ENCODE data around the gene RALGAPA1. TPM values are rescaled to one million over a fixed set of nuclear protein-coding genes. Genes with fewer than 3 reads are reported as not detected.

Gene RALGAPA1
- total RNA-seq, 1 donor from 2014 or later = 29.0 TPM

DNA sequence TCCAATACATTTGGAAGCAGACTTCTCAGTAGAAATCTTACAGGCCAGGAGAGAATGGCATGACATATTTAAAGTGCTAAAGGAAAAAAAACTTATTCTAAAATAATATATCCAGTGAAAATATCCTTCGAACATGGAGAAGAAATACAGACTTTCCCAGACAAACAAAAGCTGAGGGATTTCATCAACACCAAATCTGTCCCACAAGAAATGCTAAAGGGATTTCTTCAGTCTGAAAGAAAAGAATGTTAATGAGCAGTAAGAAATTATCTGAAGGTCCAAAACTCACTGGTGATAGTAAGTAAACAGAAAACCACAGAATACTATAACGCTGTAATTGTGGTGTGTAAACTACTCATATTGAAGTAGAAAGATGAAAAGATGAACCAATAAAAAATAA, 171.2 kb downstream of the RALGAPA1 start:
- peaks cover 5% of the 10 kb centered on the region for H3K9me3 Mint-ChIP-seq (ENCODE audit: unreplicated experiment)
- peaks cover under 1% of the 10 kb centered on the region for H3K27me3 Mint-ChIP-seq (ENCODE audit: unreplicated experiment)
- H3K4me1 Mint-ChIP-seq (ENCODE audit: unreplicated experiment) = no peaks in the 10 kb centered on the region
- H3K4me3 Mint-ChIP-seq (ENCODE audit: unreplicated experiment) = no peak overlapping the region
- peaks cover 10% of the 10 kb centered on the region for H3K36me3 Mint-ChIP-seq (ENCODE audit: low read depth, unreplicated experiment)
- H3K27ac Mint-ChIP-seq (ENCODE audit: unreplicated experiment) = no peak overlapping the region
- DNase-seq (ENCODE audit: low spot score) = no peak
- TF ChIP-seq, protein P1, sequence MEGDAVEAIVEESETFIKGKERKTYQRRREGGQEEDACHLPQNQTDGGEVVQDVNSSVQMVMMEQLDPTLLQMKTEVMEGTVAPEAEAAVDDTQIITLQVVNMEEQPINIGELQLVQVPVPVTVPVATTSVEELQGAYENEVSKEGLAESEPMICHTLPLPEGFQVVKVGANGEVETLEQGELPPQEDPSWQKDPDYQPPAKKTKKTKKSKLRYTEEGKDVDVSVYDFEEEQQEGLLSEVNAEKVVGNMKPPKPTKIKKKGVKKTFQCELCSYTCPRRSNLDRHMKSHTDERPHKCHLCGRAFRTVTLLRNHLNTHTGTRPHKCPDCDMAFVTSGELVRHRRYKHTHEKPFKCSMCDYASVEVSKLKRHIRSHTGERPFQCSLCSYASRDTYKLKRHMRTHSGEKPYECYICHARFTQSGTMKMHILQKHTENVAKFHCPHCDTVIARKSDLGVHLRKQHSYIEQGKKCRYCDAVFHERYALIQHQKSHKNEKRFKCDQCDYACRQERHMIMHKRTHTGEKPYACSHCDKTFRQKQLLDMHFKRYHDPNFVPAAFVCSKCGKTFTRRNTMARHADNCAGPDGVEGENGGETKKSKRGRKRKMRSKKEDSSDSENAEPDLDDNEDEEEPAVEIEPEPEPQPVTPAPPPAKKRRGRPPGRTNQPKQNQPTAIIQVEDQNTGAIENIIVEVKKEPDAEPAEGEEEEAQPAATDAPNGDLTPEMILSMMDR (IDR thresholded peaks at IDR 0.05; ENCODE audit: unreplicated experiment) = no peak

DNA sequence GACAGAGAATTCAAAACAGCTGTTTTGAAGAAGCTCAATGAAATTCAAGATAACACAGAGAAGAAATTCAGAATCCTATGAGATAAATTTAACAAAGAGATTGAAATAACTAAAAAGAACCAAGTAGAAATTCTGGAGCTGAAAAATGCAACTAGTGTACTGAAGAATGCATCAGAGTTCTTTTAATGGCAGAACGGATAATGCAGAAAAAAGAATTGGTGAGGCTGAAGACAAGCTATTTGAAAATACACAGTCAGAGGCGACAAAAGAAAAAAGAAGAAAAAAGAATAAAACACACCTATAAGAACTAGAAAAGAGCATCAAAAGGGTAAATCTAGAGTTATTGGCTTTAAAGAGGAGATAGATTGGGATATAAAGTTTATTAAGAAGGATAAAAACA, 171.8 kb downstream of the RALGAPA1 start:
- TF ChIP-seq, protein P1 (IDR thresholded peaks at IDR 0.05; ENCODE audit: unreplicated experiment) = no peak
- H3K27ac Mint-ChIP-seq (ENCODE audit: unreplicated experiment) = no peak overlapping the region
- no peaks in the 10 kb centered on the region for H3K4me1 Mint-ChIP-seq (ENCODE audit: unreplicated experiment)
- DNase-seq (ENCODE audit: low spot score) = no peak
- H3K9me3 Mint-ChIP-seq (ENCODE audit: unreplicated experiment) = peaks cover 2% of the 10 kb centered on the region
- H3K4me3 Mint-ChIP-seq (ENCODE audit: unreplicated experiment) = no peak overlapping the region
- H3K36me3 Mint-ChIP-seq (ENCODE audit: low read depth, unreplicated experiment) = peaks cover 5% of the 10 kb centered on the region
- H3K27me3 Mint-ChIP-seq (ENCODE audit: unreplicated experiment) = no peaks in the 10 kb centered on the region

DNA sequence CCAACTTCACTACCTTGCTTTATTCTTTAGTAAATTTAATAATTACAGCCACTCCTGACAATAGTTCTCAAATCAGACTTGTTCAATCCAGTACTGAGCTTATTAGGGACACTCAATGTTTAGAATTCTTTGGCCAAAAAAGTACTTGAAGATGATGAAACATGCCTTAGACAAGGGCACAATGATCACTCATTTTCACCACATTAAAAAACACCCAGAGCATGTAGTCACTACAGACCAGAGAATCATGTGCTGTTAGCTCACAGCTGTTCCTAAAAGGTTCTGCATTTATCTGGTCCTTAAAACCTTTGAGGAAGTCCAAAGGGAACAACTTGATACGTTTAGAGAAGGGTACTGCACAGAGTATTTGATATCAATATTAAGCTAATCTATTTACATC, 176.4 kb downstream of the RALGAPA1 start:
- Mint-ChIP-seq H3K27me3 (ENCODE audit: unreplicated experiment) (no peaks in the 10 kb centered on the region), H3K27ac (ENCODE audit: unreplicated experiment) (no peak overlapping the region), H3K36me3 (ENCODE audit: low read depth, unreplicated experiment) (no peaks in the 10 kb centered on the region), H3K4me3 (ENCODE audit: unreplicated experiment) (no peak overlapping the region), H3K4me1 (ENCODE audit: unreplicated experiment) (no peaks in the 10 kb centered on the region), H3K9me3 (ENCODE audit: unreplicated experiment) (no peaks in the 10 kb centered on the region)
- TF ChIP-seq, protein P1 (IDR thresholded peaks at IDR 0.05; ENCODE audit: unreplicated experiment) = no peak
- no peak for DNase-seq (ENCODE audit: low spot score)

DNA sequence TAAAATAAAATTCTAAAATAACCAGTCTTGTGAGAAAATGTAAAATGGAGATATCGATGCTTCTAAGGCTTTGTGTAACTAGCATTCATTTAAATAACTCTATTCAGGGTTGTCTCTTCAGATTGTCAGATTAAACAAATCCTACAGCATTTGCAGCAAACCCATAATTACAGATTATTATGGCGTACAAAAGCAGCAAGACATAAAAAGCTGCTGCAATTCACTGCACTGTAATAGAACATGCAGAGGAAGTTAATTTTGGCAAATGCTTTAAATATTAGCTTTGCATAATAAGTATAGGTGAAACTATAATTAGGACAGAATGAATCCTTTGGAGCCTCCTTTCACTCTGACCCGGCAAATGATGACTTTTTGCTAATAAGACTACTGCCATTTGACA, 176.8 kb downstream of the RALGAPA1 start:
- DNase-seq (ENCODE audit: low spot score) = no peak
- H3K9me3 Mint-ChIP-seq (ENCODE audit: unreplicated experiment) = no peaks in the 10 kb centered on the region
- H3K27me3 Mint-ChIP-seq (ENCODE audit: unreplicated experiment) = no peaks in the 10 kb centered on the region
- H3K4me3 Mint-ChIP-seq (ENCODE audit: unreplicated experiment) = no peak overlapping the region
- no peaks in the 10 kb centered on the region for H3K4me1 Mint-ChIP-seq (ENCODE audit: unreplicated experiment)
- H3K27ac Mint-ChIP-seq (ENCODE audit: unreplicated experiment) = no peak overlapping the region
- H3K36me3 Mint-ChIP-seq (ENCODE audit: low read depth, unreplicated experiment) = no peaks in the 10 kb centered on the region
- TF ChIP-seq, protein P1 (IDR thresholded peaks at IDR 0.05; ENCODE audit: unreplicated experiment) = no peak

DNA sequence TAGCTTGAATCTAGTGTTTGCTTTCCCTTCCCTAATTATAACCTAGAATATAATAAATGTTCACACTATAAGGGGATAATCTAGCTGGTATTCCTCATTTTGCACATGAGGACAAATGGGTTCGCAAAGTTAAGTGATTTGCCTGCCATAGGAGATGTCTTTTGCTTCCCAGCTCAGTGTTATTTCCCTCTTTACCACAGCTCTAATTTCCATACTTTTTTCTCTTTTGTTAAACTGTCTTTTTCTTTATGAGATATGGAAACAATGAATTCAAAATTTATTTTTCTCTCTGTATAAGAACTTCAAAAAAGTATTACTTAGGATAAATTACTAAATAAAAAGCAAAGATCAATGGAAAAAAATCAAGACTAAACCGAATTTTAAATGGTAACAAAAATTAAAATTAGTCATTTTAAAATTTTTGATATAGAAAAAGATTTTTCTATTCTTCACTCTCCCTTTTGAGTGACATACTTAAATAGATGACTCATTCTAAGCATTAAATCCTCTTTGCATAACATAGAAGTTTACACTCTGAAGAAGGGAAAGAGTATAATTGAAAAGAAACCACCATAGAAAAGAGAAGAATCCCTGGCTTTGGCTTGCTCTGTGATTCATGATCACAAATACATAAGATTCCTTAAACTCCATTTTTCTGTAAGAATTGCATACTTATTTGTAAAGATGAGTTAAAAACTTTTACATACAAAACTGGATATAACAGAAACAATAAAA, 177.9 kb downstream of the RALGAPA1 start:
- no peaks in the 10 kb centered on the region for H3K27me3 Mint-ChIP-seq (ENCODE audit: unreplicated experiment)
- H3K4me1 Mint-ChIP-seq (ENCODE audit: unreplicated experiment) = no peaks in the 10 kb centered on the region
- H3K27ac Mint-ChIP-seq (ENCODE audit: unreplicated experiment) = no peak overlapping the region
- H3K9me3 Mint-ChIP-seq (ENCODE audit: unreplicated experiment) = no peaks in the 10 kb centered on the region
- no peak overlapping the region for H3K4me3 Mint-ChIP-seq (ENCODE audit: unreplicated experiment)
- H3K36me3 Mint-ChIP-seq (ENCODE audit: low read depth, unreplicated experiment) = no peaks in the 10 kb centered on the region
- TF ChIP-seq, protein P1 (IDR thresholded peaks at IDR 0.05; ENCODE audit: unreplicated experiment) = no peak
- DNase-seq (ENCODE audit: low spot score) = no peak

Measured in endothelial cell (in vitro differentiated cells).